GM19239 (cell line): ENCODE data around the gene IDH3A.
A peak's percentile ranks its signal among the peaks of the same experiment; 100 is the strongest.

Source experiments
- DNase-seq: peaks from one replicate; pipeline ENCODE4 v3.0.0; 2011; ENCODE audit warnings: low spot score; ENCODE audit not compliant: insufficient read length
- FAIRE-seq: peaks from 2 replicates; lab custom pipeline; 2011; peaks lifted over from hg19 to GRCh38; lab: Jason Lieb, UNC

Gene IDH3A

DNA sequence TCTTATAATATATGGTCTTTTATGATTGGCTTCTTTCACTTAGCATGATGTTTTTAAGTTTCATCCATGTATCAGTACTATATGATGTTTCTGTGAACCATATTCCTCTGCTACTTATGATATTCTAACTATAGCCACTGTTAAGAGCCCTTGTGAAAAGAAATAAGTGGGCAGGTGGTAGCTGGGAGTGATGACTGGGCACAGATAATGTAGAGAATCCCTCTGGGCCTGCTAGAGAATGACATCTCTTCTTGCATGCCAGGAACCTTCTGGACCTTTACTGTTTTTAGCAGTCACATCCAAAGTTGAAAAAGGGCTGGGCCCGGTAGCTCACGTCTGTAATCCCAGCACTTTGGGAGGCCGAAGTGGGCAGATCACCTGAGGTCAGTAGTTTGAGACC, 10.2 kb downstream of the IDH3A start:
- DNase-seq (no peak), FAIRE-seq (no peak)

GRCh38 chr15:78162038-78162437, 12.9 kb downstream of the IDH3A start:
- DNase-seq: no peak
- FAIRE-seq: no peak

- DNase-seq (no peak), FAIRE-seq (no peak)
Observed at GRCh38 chr15:78164010-78164409, 14.8 kb downstream of the IDH3A start.

- DNase-seq (no peak), FAIRE-seq (peak; percentile 95)
Observed at GRCh38 chr15:78167227-78167888, 18.2 kb downstream of the IDH3A start.

DNA sequence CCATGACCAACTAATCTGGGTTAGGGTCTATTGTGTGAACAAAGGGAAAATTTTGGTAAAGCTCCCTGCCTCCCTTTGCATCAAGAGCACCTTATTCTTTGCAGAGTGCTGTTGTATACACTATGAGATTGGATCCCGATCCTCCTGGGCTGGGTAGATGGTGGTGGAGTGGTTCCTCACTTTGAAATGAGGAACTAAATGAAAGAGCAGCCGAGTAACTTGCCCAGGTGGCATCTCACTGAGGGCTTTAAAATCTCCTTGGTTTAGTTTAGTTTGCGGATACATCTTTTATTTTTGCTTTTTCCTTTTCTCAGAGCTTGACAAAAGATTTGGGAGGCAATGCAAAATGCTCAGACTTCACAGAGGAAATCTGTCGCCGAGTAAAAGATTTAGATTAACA, 19.4 kb downstream of the IDH3A start:
- FAIRE-seq: peak; percentile 68
- no peak for DNase-seq

- FAIRE-seq (peak; percentile 99), DNase-seq (no peak)
Observed at GRCh38 chr15:78170848-78171773, 21.9 kb downstream of the IDH3A start.

- no peak for DNase-seq
- FAIRE-seq: no peak
Observed at GRCh38 chr15:78171864-78172472, 22.8 kb downstream of the IDH3A start.

- DNase-seq (no peak), FAIRE-seq (peak; percentile 84)
Observed at GRCh38 chr15:78174401-78174800, 25.2 kb downstream of the IDH3A start.

DNA sequence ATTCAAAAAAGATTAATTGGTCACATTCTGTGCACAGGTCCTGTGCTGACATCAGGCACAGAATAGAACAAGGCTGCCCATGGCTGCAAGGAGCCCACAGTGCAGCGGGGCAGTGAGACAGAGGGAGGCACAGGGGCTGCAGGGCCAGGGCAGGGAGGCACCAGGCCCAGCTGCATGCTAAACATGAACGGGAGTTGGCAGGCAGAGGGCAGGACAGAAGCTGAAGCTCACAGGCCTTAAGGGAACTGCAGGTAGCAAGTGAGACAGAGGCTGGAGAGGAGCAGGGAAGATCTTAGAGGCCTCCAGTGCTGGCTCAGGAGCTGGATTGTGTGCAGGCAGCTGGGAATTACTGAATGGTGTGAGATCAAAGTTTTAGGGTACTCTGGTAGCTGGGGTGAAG, 26.2 kb downstream of the IDH3A start:
- FAIRE-seq (peak; percentile 74), DNase-seq (no peak)

DNA sequence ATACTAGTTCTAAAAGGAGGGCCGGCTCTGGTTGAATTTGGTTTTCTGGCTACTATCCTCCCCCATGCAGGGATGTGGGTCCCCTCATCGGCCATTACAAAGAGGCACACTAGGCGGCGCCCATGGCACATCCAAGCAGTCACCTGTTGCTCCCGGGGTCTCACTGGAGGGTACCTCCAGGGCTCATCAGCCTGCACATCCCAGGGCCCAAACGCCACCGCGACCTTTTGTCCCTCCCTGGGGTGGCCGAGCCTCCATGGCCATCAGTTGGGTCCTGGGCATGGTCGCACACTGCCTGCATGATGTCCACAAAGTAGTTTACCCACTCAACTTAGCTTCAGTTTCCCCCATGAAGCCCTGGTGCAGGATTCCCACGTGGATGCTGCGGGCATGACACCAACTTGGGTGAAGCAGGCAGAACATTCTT, 28.3 kb downstream of the IDH3A start:
- no peak for DNase-seq
- peak; percentile 75 for FAIRE-seq

- DNase-seq (no peak), FAIRE-seq (no peak)
Observed at GRCh38 chr15:78178064-78178463, 28.9 kb downstream of the IDH3A start.

DNA sequence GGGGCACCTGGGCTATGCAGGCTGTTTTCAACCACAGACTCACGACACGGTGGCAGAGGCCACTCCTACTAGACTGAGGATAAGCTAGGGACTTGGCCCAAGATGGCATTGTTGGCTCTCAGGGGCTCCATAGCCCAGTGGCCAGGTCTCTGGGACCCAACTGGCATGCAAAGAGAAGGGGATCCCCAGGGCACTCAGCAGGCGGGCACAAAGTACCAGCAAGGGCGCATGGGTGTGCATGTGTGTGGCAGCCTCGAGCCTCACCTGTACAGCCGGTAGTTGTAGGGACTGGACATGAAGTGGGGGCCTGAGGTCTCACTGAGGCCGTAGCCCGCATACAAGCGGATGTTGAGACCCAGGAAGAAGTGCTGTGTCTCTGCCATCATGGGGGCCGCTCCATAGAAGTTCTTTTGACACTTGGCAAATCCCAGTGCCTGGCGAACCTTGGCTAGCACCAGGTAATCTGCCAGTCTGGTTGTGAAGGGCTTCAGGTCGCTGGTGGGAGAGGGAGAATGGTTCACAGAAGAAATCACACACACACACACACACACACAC, 30.2 kb downstream of the IDH3A start:
- FAIRE-seq (no peak), DNase-seq (no peak)

DNA sequence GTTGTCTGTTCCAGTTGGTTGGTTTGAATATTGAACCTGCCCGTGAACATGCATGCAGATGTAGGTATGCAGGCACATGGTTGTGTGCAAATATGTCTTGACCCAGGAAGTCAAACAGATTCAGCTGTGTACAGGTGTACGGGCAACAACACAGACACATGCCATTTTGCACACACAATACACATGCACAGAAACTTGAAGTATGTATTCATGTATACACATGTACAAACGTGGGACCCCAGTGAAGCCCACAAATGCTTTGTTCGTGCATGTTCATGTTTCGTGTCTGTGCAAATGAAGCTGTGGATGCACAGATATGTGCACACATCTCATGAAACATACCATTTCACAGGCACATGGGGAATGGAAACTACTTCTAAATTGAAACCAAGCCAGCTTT, 30.7 kb downstream of the IDH3A start:
- DNase-seq (no peak), FAIRE-seq (no peak)

DNA sequence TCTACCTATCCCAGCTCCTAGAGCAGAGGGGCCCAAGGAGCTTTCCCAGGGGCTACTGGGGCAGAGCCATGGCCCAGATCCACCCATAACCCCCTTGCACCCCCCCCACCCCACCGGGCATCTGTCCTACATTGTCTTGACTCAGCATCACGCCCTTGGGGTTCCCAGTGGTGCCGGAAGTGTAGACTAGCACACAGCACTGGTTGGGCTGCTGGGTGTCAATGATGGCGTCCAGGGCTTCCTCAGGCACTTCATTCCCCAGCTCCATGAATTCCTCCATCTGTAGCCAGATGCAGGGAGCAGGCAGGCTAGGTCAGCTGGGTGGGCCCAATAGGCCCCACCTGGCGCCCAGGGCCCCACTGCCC, 33.2 kb downstream of the IDH3A start:
- DNase-seq (no peak), FAIRE-seq (no peak)

GRCh38 chr15:78182821-78183220, 33.7 kb downstream of the IDH3A start:
- no peak for DNase-seq
- no peak for FAIRE-seq

- DNase-seq: no peak
- FAIRE-seq: no peak
Observed at GRCh38 chr15:78192826-78193594, 43.8 kb downstream of the IDH3A start.

- FAIRE-seq (no peak), DNase-seq (no peak)
Observed at GRCh38 chr15:78193731-78194567, 44.8 kb downstream of the IDH3A start.

DNA sequence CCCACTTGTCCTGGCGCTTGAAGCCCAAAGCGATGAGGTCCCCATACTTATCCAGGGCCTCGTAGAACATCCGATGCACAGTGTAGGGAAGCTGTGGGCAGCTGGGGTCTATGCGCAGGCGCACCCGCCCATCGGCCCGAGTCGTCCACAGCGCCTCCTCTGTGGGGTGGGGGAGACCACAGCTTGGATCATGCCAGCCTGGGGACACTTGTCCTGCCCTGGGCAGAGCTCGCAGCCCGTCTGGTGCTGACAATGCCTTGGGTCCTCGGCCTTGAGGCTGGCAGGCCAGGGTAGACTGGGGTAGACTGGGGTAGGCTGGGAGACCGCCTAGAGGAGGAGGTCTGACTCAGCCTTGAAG, 45.4 kb downstream of the IDH3A start:
- FAIRE-seq (no peak), DNase-seq (no peak)

DNA sequence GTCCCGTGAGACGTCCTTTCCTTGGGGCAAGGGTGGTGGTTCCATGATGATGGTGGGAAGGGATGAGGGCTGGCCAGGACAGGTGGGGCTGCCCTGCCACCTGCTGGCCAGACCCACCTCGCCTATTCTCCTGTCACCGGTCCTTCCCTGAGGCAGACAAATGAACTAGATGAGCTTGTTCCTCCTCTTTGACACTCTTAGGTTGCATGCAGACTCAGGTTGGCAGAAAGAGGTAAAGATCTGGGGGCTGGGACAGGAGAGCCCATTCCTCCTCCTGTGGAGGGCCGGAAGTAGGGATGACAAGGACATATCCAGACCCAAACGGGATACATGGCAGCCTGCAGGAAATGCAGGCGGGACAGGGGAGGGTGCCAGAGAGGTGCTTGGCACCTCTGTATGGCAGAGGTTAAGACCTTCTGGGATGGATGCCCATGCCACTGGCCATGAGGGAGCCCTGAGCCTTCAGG, 46.6 kb downstream of the IDH3A start:
- FAIRE-seq (peak; percentile 98), DNase-seq (peak; percentile 76)
